IPS DF 4.7 (cell line): ENCODE measurements around the gene PCDH9.
"Not testable (repeated sequence)": the region's sequence is repeated elsewhere in the genome, so short reads cannot be mapped to it uniquely, and the experiment has no call there.

Source experiments
- DNase-seq: peaks from one replicate; pipeline ENCODE4 v3.0.0-alpha.2; 2013; ENCODE audit warnings: low spot score; ENCODE audit errors: extremely low read depth

PCDH9 gene

DNA sequence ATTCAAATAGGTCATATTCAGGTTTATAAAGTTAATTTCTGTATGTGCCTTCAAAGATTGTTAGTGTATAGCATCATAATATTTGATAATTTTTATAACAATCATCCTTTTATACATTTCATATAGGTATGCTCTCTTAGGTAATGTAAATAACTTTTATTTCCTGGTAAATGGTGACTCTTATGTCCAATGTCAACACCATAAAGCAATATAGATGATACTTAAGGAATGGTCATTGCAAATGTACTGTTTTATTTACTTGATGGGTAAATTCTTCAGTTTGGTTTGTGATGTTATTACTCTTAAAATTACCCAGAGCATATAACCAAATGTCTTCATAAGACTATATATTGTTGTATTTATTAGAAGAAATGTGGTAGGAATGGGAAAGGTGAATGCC, 928.7 kb downstream of the PCDH9 start:
- DNase-seq: no peak

DNA sequence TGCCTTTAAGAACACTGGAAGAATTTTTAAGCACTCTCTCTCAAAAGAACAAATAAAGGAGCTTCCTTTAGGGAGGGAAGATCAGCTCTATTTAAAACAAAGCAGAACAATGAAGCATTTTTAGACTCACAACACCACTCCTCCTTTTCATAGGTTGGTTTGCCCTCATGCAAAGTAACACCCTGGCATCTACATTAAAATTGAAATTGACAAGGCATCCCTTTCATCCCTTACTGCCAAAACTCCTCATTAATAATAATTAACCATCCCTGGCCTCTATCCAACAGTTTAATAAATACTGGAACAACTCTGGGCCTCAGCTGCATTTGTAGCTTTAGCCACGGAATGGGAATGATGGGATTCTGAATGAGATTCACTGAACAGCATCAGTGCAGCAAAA, 929.1 kb downstream of the PCDH9 start:
- DNase-seq: no peak

DNA sequence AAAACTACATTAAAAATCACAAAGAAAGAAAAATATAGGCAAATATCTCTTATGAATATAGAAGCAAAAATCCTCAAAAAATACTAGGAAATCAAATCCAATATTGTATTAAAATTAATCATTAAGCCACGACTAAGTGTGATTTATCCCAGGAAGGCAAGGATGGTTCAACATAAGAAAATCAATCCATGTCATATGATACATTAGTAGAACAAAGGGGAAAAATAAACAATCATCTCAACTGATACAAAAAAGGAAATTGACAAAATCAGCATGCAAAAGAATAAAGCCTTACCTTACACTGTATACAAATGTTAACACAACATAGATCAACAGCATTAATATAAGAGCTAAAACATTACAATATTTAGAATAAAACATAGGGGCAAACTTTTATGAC, 933.3 kb downstream of the PCDH9 start:
- no peak for DNase-seq

DNA sequence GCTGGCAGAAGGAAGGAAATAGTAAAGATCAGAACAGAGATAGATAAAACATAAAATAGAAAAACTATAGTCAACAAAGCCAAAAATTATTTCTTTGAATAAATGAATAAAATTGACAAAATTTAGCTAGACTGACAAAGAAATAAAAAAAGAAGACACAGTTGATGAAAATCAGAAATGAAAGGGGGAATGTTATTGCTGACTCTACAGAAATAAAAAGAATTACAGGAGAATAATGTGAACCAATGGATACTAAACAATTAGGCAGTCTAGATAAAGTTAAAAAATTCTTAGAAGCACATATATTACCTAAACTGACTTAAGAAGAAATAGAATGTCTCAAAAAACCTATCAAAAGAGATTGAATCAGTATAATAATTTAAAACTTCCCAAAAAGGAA, 933.8 kb downstream of the PCDH9 start:
- DNase-seq: no peak

GRCh38 chr13:66286806-66287205, 943.3 kb downstream of the PCDH9 start:
- DNase-seq: not testable (repeated sequence)

GRCh38 chr13:66275416-66275815, 954.7 kb downstream of the PCDH9 start:
- DNase-seq: no peak

DNA sequence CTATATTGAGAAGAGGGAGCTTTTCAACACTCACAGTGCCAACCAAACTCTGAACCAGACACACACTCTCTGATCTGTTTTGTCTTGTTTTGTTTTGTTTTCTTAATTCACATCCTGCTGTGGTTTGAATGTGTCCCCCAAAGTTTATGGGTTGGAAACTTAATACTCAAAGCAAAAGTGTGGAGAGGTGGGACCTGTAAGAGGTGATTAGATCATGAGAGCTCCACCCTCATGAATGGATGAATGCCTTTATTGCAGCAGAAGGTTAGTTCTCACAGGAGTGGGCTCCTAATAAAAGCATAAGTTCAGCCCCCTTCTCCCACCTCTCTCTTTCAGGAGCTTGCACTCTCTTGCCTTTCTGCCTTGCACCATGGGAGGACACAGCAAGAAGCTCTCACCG, 957.1 kb downstream of the PCDH9 start:
- DNase-seq: no peak

DNA sequence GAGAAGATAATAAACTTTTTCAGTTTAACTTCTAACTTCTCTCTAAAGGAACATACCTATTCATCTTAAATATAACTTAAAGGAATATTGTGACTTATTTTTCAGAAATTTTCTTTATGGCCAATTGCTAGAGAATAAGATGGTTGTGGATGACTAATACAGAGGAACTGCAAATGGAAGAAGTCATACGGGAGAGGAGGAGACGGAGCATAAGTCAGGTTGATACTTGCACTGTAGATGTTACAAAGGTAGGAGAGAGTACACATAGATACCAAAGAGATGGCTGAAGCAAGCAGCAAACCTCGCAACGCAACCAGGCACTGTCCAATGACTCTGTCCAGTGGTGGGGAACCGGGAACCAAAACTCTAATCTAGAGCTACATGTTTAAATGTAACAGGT, 963.4 kb downstream of the PCDH9 start:
- no peak for DNase-seq

- no peak for DNase-seq
Observed at GRCh38 chr13:66266348-66266747, 963.8 kb downstream of the PCDH9 start.

GRCh38 chr13:66265371-66265770, 964.8 kb downstream of the PCDH9 start:
- no peak for DNase-seq

DNA sequence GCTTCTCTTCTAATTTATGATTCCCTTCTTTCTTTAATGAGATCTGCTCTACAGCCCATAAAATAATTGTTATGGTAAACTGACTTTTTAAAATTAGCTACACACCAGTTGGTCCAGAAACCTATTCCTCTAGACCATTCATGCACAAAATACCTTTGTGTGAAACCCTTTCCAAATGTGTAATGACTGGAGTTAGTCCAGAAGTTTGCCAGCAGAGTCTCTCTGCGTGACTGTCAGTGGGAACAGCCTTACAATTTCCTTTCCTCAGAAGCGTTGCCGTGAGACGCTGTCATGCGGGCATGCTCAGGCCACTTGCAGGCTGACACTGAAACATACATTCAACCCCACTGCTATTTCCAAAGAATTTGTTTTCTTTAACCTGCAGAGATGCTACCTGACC, 965.2 kb downstream of the PCDH9 start:
- no peak for DNase-seq

GRCh38 chr13:66262330-66262729, 967.8 kb downstream of the PCDH9 start:
- no peak for DNase-seq

- DNase-seq: not testable (repeated sequence)
Observed at GRCh38 chr13:66259426-66259825, 970.7 kb downstream of the PCDH9 start.
